ENCODE data around the gene STAP2.
A peak's percentile ranks its signal among the peaks of the same experiment; 100 is the strongest.

Gene STAP2, protein sequence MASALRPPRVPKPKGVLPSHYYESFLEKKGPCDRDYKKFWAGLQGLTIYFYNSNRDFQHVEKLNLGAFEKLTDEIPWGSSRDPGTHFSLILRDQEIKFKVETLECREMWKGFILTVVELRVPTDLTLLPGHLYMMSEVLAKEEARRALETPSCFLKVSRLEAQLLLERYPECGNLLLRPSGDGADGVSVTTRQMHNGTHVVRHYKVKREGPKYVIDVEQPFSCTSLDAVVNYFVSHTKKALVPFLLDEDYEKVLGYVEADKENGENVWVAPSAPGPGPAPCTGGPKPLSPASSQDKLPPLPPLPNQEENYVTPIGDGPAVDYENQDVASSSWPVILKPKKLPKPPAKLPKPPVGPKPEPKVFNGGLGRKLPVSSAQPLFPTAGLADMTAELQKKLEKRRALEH

DNA sequence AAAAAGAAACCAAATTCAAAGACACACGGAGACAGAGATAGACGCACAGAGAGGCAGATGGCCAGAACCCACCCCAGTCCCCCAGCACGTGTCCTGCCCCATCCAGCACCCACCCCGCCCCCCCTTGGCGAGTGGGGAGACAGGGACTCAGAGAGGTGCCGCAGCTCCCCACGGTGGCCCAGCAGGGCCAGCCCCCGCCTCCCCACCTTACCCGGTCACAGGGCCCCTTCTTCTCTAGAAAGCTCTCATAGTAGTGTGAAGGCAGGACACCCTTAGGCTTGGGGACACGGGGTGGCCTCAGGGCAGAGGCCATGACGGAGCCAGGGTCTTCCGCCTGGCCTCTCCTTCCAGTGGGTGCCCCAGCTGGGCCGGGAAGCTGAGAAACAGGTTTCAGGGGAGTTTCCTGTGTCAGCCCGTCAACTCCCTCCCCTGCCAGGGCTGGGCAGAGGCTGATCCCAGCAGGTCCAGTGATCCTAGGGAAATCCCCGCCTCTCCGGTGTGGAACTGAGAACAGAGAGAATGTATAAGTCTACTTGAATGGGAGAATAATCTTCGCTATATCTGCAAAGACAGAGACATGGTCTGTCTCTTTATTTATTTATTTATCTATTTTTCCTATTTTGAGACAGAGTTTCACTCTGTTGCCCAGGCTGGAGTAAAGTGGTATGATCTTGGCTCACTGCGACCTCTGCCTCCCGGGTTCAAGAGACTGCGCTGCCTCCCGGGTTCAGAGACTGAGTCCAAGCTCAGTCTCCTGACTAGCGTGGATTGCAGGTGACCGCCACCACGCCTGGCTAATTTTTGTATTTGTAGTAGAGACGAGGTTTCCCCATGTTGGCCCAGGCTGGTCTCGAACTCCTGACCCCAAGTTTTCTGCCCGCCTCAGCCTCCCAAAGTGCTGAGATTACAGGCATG is at the start of gene STAP2:
TSS of gene STAP2 (minus strand) at position 387 of the 915 bp plus-strand sequence. CDS start at position 313, 74 bp downstream.
- DNase-seq = no peak

DNA sequence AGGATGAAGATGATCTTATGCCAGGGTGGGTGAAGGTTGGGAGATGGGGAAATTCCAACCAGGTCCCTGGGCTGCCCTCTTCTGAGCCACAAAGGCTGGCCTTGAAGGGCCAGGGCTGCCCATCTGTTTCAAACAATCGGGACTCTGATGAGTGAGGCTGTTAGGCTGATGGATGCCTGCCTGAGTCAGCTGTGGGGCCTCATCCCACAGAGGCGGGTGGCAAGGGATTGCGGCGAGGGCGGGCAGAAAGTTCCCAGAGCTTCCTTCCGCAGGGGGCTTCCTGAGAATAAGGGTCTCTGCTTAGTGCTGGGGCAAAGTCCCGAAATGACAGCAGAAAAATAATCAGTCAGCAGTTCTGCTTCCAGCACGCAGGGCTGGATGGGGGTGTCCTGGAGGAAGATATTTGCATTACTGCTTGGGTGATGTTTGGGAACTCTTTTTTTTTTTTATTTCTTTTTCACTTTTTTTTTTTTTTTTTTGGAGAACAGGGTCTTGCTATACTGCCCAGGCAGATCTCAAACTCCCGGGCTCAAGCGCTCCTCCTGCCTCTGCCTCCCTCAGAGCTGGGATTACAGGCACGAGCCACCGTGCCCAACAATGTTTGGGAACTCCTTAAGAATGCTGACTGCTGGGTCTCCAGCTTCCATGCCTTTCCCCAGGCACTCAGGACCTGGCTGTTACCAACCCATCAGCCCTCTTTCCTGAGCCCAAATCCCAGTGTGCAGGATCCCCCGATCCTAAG is 47.6 kb upstream of the STAP2 start:
- DNase-seq = no peak

DNA sequence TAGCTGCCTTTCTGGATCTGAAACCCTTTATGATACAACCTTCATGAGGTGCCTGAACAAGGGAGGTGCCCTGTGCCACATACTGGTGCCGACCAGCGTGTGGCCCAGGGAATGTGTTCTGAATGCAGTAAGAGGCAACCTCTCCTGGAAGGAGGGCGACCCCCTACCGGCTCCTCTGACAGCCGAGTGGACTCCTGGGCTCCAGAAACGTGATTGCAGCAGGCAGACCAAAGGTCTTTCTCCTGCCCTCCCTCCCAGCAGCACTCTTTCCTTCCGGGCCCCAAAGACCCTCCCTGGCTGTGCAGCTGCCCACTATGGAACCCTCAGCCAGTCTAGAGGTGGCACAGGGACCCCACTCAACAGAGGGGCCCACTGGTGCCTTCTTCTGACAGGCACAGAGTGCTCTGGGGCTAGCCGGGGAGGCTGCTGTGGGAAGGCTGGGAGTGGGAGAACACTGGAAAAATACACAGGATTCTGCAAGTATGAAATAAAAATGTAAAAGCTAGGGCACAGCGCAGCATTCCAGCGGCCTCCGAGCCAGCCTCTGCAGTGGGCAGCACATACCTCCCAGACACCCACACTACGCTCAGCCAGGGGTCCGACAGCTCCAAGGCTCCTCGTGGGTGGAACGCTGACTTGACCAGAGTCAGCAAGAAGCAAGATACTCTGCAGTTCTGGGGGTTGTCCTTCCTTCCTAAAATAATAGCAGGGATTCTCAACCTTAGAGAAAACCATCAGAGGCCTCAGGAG is 46.8 kb upstream of the STAP2 start:
- no peak for DNase-seq

DNA sequence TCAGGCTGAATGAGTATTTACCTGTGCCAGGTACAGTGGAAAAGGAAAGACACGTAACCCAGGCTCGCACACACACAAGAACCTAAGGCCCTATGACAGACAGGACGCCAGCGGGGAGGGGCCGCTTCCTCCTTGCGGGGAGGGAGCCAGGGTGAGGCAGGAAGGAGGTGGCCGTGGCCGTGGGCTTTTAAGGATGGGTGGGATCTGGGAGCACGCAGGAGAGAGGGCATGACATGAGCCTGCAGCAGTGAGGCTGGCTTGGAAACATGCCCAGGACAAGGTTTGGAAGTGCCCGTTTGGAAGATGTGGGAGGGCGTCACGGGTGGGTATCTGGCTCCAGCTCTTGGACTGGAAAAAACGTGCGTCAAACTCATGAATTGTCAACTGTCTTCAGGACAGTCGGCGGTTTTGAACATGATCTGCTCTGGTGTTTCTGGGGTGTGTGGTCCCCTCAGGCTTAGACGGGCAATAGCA is 41.7 kb upstream of the STAP2 start:
- DNase-seq = no peak

DNA sequence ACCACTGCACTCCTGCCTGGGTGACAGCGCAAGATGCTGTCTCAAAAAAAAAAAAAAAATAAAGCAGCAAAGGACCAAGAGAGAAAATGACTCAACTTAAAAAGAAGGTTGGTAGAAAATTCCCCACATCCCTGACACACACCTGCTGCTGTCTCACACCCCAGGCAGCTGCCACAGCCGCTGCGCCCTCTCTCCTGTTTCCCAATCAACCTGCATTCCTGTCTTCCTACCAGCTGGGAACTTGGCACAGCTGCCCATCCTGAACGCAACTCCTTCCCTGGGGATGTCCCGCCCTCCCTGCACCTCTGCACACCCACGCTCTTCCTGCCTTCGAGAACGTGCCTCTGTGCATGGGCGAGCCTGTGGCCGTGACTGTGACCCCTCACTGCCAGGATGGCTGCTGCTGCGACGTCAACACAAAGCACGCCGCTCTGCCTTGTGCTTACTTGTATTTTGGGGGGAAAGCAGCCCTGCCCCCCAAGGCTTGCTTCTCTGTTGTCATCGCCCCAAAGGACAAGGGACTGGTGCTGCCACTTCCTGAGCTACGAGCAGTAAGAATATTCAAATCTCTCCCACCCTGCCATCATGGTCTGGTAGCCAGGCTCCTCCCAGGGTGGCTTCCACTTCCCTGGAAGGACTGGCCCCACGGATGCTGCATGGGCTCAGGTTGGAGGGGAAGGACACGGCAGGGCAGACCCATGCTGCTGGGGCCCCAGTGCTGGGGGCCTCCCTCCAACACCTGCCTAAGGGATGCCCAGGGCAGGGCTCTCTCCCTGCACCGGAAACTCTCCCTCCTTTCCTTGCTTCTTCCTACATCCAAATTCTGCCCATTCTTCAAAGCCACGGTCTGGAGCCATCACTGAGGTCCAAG is 41.0 kb upstream of the STAP2 start:
- DNase-seq = no peak

DNA sequence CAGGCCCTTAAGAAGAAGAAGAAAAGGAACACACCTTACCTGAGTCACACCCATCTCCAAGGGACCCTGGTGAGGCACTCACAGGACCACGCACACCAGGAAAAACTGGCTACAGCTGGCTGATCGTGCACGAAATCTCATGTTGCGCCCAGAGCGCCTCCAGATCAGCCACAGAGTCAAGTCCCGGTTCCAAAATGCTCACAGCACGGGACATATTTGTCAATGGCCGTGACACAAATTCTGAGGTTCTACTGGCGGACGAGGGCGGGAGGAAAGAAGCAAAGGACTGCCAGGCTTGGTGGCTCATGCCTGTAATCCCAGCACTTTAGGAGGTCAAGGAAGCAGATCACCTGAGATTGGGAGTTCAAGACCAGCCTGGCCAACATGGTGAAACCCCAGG is 40.3 kb upstream of the STAP2 start:
- no peak for DNase-seq

DNA sequence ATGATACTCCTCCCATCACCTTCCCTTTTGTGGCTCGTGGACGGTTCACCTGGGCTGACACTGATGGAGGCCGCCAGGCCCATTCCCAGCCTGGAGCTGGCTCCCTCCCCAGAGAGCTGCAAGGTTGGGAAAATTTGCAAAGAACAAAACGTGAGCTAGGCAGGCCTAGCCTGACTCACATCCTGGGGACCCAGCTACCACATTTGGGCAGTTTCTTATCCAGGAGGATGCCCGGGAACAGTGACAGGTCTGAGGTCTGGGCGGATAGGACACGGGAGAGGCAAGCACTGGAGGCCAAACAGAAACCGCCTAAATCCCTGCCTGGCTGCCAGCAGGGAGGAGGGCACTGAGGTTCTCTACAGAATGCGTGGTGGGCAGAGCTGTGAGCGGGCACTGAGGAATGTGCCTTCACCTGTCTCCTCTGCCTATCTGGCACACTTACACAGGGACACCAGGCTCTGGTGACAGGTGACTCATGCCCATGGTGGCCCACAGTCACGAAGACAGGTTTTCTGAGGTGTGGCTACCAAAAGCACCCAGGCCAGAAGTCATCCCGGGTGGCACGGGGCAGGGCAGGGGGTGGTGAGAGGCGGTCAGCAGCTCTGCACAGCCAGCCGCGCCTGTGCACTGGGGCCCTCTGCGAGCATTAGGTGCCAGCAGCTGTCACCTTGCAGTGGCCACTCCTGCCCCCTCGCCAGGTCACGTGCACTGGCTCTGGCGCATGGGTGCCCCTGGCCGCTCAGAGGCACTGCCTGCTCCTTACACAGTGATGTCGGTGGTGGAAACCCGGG is 38.6 kb upstream of the STAP2 start:
- DNase-seq = no peak

DNA sequence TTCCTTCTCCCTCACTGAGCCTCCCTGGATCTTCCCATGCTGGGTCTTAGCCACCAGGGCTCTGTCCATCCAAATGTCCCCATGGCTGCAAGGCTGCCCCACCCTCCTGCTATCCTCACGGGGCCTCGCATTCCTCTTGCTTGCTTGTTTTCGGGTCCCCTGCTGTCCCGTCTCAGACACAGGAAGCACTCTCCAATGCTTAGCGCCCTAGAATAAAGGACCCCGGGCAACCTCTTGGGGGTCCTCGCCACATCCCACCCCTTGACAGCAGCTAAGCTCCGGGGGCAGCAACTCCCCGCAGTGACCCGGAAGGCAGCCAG is 38.0 kb upstream of the STAP2 start:
- DNase-seq = no peak

DNA sequence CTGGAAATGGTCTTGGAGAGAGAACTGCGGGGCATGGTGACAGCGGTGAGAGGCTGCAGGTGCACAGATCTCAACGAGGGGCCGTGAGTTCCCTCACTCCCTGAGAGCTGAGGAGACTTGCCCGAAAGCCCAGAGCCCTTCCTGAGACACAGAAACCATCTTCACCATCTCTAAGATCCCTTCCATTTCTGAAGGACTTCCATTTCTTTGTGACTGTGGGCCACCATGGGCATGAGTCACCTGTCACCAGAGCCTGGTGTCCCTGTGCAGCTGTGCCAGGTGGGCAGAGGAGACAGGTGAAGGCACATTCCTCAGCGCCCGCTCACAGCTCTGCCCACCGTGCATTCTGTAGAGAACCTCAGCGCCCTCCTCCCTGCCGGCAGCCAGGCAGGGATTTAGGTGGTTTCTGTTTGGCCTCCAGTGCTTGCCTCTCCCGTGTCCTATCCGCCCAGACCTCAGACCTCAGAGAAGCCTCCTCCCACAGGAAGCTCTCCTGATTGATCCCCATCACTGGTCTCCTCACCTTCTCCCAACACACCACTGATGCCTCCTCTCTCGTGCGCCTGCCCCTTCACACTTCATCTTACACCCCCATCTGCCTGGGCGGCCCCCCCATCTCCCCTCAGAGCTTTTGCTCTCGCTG is 37.5 kb upstream of the STAP2 start:
- no peak for DNase-seq

DNA sequence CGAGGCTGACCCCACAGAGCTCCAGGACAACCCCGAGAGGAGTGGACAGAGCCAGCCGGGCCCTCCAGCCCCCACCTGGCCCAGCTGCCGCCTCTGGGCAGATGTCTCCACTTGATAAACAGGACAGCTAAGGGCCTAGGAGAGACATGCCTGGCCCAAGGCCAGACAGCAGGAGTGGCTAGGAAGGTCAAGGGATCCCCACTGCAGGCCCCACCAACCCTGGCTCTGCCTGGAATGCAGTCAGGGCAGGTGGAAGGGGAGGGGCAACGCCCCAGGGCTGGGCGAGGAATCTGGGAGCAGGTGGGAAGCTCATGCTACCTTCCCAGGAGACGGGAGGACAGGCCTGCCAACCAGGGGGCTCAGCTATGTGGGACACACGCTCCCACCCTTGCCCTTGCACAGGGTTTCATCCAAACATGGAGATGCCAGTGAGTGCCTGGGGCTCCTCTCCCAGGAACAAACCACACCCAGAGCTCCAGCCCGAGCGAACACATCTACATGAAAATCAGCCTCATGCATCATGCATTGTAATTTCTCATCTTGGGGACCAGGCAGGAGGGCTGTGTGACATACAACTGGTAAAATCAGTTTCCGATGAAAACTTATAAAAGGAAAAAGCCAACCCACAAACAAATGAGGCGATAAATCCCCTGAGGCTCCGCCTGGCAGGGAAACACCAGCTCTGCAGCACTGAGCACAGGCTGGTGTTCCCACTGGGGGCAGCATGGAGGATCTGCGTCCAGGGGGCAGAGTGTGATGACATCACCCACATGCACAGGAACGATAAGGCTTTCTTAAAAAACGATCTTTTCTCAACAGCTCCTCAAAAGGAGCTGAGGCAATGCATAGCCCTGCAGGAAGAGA is 36.8 kb upstream of the STAP2 start:
- DNase-seq = peak; percentile 76

DNA sequence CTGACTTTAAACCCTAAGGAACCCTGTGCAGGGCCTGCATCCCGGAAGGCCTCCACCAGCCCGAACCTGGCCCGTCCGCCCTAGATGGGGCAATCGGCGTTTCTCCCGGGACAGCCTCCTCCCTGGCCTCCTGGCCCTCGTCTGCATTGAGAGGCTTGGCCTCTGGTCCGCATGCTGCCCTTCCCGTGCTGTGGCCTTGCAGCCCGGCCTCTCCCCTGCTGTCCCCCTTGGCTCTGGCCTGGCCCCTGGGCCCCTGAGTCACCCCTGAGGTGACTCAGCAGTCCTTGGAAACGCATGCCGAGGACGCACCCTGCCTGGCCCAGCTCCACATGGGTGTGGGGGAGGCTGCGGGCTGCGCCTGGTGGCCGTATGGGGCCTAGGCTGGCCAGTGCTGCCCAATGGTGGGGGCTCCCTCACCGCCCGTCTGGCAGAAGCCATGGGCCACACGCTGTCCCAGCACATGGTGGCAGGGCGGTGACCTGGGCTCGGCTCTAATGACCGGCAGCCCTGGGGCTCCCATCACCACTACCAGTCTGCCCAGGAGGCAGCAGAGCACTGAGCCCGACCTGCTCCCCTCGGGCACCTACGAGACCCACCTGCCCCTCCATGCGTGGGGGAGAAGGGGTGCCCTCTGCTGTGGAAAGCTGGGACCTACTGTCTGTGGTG is 36.0 kb upstream of the STAP2 start:
- peak; percentile 73 for DNase-seq

DNA sequence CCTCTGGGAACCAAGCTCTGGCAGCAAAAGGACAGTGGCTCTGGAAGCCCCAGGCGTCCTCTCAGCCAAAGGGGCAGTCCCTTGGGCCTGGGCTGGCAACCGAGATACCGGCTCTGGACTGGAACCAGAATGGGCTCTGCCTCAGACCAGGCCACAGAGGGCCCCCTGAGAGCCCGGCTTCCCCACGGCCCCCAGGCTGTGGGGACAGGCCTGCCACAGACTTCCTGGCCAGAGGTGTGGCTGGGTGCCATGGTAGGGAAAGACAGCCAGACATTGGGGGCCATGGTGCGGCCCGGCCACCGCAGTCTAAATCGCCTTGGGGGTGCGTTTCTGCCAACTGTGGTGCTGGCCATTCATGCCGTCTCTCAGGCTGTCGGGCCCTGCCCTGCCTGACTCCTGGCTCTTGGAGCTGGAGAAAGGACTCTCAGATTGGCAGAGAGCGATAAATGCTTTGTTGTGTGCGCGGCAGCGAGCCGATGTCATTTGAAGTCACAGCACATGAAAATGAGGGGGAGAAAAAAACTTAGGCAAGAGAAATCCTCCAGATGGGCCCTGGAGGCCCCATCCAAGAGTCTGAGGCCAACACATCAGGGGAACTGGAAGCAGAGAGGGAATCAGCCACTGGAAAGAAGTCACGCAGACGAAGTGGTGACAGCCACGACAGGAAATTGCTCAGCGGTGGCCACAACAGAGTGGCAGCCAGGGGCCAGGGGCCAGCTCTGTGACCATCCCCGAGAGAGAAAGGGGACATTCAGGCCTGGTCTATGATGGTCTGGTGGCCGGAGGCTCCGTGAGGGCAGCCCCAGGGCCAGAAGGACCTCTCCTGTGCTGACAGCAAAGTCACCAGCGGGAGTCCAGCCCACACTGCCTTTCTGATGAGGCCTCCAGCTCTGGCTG is 35.2 kb upstream of the STAP2 start:
- peak; percentile 50 for DNase-seq

DNA sequence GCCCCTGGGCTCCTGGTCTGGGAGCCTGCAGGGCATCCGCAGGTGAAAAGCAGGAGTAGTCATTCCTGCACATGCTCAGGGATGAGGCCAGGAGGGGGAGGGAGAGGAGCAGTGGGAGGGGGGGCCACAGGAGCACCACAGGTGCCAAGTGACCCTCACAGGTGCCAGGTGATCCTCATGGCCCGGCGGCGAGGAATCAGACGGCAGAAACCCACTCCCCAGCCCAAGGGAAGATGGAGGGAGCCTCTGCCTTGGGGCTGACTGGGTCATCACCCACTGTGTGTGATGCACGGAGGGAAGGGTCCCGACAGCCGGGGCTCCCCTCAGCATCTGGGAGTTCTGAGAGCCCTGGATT is 34.4 kb upstream of the STAP2 start:
- no peak for DNase-seq

DNA sequence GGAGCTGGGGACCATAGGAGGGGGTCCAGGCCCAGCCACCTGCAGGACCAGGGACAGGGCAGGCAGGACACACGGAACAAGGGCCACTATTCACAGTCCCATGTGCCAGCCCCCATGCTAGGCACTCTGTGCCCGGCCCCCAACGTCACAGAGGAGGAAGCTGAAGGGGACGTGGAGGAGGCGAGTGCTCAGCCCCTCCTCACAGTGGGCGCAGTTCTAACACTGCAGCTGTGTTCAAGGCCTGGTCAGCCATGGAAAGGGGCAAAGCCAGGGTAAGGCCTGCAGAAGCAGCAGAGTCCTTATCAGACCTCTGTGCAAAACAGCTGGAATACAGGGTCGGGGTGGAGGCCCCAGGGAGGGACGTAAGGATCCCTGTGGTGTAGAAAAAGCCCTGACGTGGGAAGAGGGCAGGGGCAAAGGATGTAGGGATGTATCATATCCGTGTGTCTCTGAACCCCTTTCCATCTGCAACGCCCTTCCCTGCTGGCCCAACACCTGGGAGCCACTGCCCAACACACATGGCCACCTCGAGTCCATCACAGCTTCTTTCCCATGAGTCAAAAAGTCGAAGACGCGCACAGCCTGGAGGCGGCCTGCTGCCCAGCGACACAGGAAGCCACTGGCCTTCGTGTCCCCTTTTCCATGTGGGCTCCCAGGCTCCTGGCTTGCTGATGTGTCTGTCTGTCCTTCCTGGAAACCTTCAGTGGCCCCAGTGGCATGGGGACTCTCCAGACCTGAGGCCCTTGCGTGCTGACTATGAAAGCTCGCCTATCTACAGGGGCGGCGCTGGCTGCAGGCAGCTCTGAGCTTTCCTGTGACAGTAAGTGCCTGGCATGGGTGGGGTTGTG is 33.8 kb upstream of the STAP2 start:
- DNase-seq = no peak

DNA sequence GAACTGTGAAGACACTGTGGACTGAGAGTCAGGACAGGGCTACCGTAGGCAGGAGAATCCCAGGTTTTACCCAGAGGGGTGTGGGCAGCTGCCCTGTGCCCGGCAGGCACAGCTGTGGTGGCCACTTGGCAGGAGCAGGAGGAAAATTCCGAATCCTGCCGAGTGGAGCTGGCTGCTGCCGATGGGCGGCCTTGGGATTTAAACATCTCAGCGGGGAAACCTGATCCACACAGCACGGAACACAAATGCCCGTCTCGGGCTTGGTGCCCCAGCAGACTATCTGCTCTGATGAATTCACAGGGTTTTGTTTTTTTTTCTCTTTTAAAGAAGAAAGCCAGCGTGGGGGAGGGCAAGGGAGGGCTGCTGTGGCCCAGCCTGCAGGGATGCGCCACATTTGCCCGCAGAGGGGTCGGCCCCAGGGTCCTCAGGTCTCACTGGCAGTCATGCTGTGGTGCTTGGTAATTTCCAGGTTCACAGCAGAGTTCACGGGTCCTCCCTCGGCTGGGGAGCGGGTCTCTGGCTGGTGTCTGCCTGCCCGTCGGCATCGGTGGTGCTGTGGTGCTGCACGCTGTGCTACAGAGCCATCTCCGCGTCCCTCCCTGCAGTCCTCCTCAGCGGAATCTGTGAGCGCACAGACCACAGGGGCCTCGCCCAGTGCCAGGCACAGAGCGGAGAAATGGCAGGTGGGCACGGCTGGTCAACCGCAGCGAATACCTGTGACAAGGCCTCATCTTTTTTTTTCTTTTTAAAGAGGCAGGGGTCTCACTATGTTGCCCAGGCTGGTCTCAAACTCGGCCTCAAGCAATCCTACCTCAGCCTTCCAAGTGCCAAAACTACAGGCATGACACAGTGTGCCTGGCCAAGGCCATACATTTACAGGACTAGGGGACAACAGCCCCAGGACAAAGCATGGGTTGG is 32.9 kb upstream of the STAP2 start:
- no peak for DNase-seq

All from fibroblast of skin of right quadriceps (primary cell).